ENCODE measurements around the gene CNR2. TPM values are rescaled to one million over a fixed set of nuclear protein-coding genes. Genes with fewer than 3 reads are reported as not detected.

The CNR2 gene
- not detected in 2 replicates for total RNA-seq

GRCh38 chr1:23913212-23913880, at the start of gene CNR2:
CNR2 (minus strand) TSS chr1:23913362; CDS start chr1:23875617, 37,745 bp downstream.

DNA sequence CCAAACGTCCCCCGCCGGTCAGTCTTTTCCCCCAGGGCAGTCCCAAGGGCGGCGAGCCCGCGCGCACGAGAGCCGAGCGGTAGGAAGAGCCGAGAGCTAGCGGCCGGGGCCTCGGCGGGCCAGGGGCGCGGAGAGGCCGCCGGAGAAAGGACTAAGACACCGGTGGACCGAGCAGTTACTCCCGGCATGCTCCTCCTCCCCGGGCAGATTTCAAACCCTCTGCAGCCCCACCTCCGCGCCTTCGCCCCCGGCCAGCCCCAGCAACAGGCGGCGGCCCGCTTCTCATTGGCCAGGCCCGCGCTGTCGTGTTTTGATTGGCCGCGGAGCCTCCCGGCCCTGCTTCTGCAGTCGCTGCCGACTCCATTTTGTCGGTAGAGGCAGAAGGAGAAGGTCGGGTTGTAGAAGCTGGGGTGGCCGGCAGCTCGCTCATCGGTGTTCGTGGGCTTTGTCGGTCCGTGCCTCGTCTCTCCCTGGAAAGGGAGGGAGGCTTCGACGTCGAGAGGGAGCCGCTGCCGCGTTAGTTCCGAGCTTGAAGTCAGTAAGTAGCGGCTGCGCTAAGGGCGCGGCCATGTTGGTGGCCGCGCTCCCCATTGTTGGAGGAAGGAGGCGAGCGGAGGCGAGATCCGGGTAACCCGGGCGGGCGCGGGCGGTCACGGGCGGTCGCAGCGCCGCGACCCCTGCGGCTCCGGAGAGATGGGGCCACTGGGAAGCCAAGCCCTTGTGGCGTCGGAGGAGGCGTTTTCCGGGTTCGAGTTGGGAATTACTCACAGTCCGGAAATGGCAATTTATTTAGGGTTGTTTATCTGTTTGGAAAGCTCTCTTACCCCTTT, 46.5 kb upstream of the CNR2 start, which contains the start of gene PNRC2:
Gene PNRC2, plus strand, starts transcription at position 368 of the 830 bp plus-strand sequence. CDS start 1,630 bp downstream, outside the sequence.

GRCh38 chr1:23867895-23868556, 45.1 kb downstream of the CNR2 start, which contains the start of gene FUCA1:
FUCA1 (minus strand) TSS chr1:23868290; CDS start chr1:23868286, 4 bp downstream.

DNA sequence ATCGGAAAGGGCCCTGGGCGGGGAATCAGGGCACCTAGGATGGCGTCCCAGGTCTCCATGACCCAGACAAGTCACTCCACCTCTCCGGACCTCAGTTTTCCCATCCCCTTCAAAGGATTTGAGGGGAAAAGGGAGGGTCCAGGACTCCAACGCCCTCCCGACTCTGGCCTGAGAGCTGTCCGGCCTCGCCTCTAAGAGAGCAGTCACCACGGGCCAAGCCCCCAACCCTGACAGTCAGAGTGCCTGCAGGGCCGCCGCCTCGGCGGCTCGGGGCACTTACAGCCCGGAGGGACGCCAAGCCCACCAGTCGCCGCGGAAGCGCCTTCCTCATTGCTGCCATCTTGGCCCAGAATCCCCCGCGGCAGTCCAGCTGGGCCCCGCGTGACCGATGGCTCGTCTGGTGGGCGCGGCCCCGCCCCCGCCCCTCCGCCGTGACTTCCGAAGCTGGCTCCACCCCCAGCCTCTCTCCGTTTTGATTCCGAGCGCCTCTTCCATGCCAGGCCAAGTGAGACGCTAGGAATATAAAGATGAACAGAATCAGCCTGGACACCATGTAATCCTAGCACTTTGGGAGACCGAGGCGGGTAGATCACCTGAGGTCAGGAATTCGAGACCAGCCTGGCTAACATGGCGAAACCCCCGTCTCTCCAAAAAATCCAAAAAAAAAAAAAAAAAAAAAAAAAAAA, 87.9 kb downstream of the CNR2 start, which contains the start of gene HMGCL:
Gene HMGCL, minus strand, starts transcription at position 354 of the 686 bp plus-strand sequence. Its CDS starts 14 bp downstream, at position 340.

Other genes starting within 250 kb of the CNR2 start
- gene RPL11, start 221.6 kb downstream of the CNR2 start, total RNA-seq, result 999 and 1,155 TPM in 2 replicates
- 36.3 and 45.5 TPM in 2 replicates for gene ELOA, start 169.9 kb downstream of the CNR2 start, total RNA-seq
- gene PITHD1, start 134.9 kb downstream of the CNR2 start, total RNA-seq, result 21.7 and 29.3 TPM in 2 replicates
- 63.7 and 66.6 TPM in 2 replicates for gene LYPLA2, start 122.2 kb downstream of the CNR2 start, total RNA-seq
- gene GALE, start 112.6 kb downstream of the CNR2 start, total RNA-seq, result 23.1 and 23.7 TPM in 2 replicates
- 29.4 and 31.8 TPM in 2 replicates for gene HMGCL, start 87.9 kb downstream of the CNR2 start, total RNA-seq
- 10.5 and 11.8 TPM in 2 replicates for gene FUCA1, start 45.1 kb downstream of the CNR2 start, total RNA-seq
- gene PNRC2, start 46.5 kb upstream of the CNR2 start, total RNA-seq, result 56.1 and 74.7 TPM in 2 replicates
- gene SRSF10, start 67.0 kb upstream of the CNR2 start, total RNA-seq, result 45.0 and 52.2 TPM in 2 replicates
- not detected in 2 replicates for gene MYOM3, start 198.8 kb upstream of the CNR2 start, total RNA-seq
- 0.16 TPM in 1 of 2 replicates, not detected in the other for gene IL22RA1, start 229.8 kb upstream of the CNR2 start, total RNA-seq